ENCODE data around the gene MFN2. TPM values are rescaled to one million over a fixed set of nuclear protein-coding genes. Genes with fewer than 3 reads are reported as not detected.
"Not testable (repeated sequence)": the region's sequence is repeated elsewhere in the genome, so short reads cannot be mapped to it uniquely, and the experiment has no call there.

Gene MFN2
- total RNA-seq, 4 donors from 2014 or later = 176 to 282 (median 217) TPM

DNA sequence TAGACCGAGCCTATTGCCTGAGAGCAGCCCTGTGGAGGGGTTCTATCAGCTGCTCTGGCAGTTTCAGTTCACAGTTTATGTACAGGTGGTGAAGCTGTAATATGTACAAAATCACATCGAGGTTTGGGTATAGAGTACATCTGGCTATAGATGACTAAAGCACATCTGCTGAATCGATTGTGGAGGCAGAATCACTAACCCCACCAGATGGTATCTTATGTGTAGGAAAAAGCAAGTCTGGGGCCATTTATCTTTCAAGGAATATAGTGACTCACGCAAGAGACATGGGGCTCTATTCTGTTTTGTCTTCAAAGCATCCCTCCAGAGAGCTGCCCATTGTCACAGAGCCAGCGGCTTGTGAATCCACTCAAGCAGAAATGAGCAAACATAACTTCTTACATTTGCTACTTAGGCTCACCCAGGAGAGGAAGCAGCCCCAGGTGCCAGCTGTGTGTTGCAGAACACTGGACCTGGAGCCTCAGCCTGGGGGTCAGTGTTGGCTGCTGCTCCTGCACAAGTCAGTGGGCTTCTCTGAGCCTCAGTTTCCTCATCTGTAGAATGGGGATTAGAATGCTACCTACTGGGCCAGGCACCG is 60.3 kb downstream of the MFN2 start:
- Histone ChIP-seq H3K4me3 (no peak overlapping the region), H3K27me3 (no peaks in the 10 kb centered on the region), H3K9me3 (no peaks in the 10 kb centered on the region), H3K4me1 (peaks cover 0 to 5% of the 10 kb centered on the region in 2 donors), H3K36me3 (no peaks in the 10 kb centered on the region), H3K27ac (no peak overlapping the region)
- ATAC-seq (no peak), DNase-seq (no peak)
- intact Hi-C loops (cut with DNase I; ENCODE audit: low total_unique reads) = no loop called here
- TF ChIP-seq POLR2A (IDR thresholded peaks at IDR 0.05) (no peak), CTCF (IDR thresholded peaks at IDR 0.05 in 4 of 5, conservative IDR thresholded peaks at IDR 0.05 in 1 of 5) (no peak)
- in situ Hi-C loops (cut with MboI; ENCODE audit: low sequenced_read_pairs in 4 of 4) = no loop called here

- H3K4me3 ChIP-seq; in situ Hi-C loops (cut with MboI; ENCODE audit: low sequenced_read_pairs in 4 of 4); H3K36me3 ChIP-seq; intact Hi-C loops (cut with DNase I; ENCODE audit: low total_unique reads); H3K4me1 ChIP-seq; H3K27me3 ChIP-seq; H3K9me3 ChIP-seq: not testable (repeated sequence)
- H3K27ac ChIP-seq = peak overlapping the region in 3 of 4 donors; percentile 16 to 72 (median 24)
- ATAC-seq (peak; percentile 91 to 93), DNase-seq (peak; percentile 44 to 65)
Observed at GRCh38 chr1:12044187-12044877, 64.1 kb downstream of the MFN2 start.

DNA sequence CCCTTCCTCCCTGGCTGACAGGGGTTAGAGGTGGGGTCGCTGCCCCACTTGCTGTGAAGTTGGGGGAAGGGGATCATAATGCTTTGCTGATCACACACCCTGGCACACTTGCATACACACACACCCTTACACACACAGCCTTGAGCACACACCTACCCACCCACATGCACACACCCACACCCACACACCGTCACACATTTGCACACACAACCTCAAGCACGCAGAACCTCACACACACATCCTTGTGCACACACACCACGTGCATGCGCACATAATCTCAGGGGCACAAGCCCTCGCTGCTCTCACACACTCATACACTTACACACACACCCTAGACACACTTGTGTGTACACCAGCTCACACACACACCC is 66.5 kb downstream of the MFN2 start:
- ATAC-seq = no peak
- intact Hi-C loops (cut with DNase I; ENCODE audit: low total_unique reads) (no loop called here), in situ Hi-C loops (cut with MboI; ENCODE audit: low sequenced_read_pairs in 4 of 4) (no loop called here)
- DNase-seq = no peak
- Histone ChIP-seq H3K4me1 (peaks cover 3 to 9% of the 10 kb centered on the region in 2 donors), H3K36me3 (no peaks in the 10 kb centered on the region), H3K27ac (no peak overlapping the region), H3K27me3 (no peaks in the 10 kb centered on the region), H3K4me3 (no peak overlapping the region), H3K9me3 (no peaks in the 10 kb centered on the region)
- TF ChIP-seq POLR2A (IDR thresholded peaks at IDR 0.05) (no peak), CTCF (IDR thresholded peaks at IDR 0.05 in 4 of 5, conservative IDR thresholded peaks at IDR 0.05 in 1 of 5) (no peak)

- no peaks in the 10 kb centered on the region for H3K27me3 ChIP-seq
- ATAC-seq (no peak), DNase-seq (no peak)
- no peak for TF ChIP-seq CTCF (IDR thresholded peaks at IDR 0.05 in 4 of 5, conservative IDR thresholded peaks at IDR 0.05 in 1 of 5)
- TF ChIP-seq POLR2A (IDR thresholded peaks at IDR 0.05) = no peak
- H3K27ac ChIP-seq = no peak overlapping the region
- H3K36me3 ChIP-seq = no peaks in the 10 kb centered on the region
- in situ Hi-C loops (cut with MboI; ENCODE audit: low sequenced_read_pairs in 4 of 4) = no loop called here
- no peak overlapping the region for H3K4me3 ChIP-seq
- intact Hi-C loops (cut with DNase I; ENCODE audit: low total_unique reads) = no loop called here
- H3K9me3 ChIP-seq = no peaks in the 10 kb centered on the region
- H3K4me1 ChIP-seq = peaks cover 8 to 15% of the 10 kb centered on the region in 2 donors
Observed at GRCh38 chr1:12047120-12047876, 67.1 kb downstream of the MFN2 start.

GRCh38 chr1:12048372-12048771 is 68.1 kb downstream of the MFN2 start:
- intact Hi-C loops (cut with DNase I; ENCODE audit: low total_unique reads) (no loop called here), in situ Hi-C loops (cut with MboI; ENCODE audit: low sequenced_read_pairs in 4 of 4) (no loop called here)
- no peak overlapping the region for H3K27ac ChIP-seq
- ATAC-seq (no peak), DNase-seq (no peak)
- no peak overlapping the region for H3K4me3 ChIP-seq
- H3K9me3 ChIP-seq = no peaks in the 10 kb centered on the region
- peaks cover 18 to 25% of the 10 kb centered on the region in 2 donors for H3K4me1 ChIP-seq
- no peaks in the 10 kb centered on the region for H3K36me3 ChIP-seq
- TF ChIP-seq POLR2A (IDR thresholded peaks at IDR 0.05) (no peak), CTCF (IDR thresholded peaks at IDR 0.05 in 4 of 5, conservative IDR thresholded peaks at IDR 0.05 in 1 of 5) (no peak)
- H3K27me3 ChIP-seq = no peaks in the 10 kb centered on the region

Data from gastrocnemius medialis (tissue), 4 donors.